NCI-H1092 (cell line): ENCODE data around the gene IFNB1.

Experiments
- DNase-seq: peaks from one replicate; lab custom pipeline; 2025; lab: John Stamatoyannopoulos, UW

IFNB1 gene

DNA sequence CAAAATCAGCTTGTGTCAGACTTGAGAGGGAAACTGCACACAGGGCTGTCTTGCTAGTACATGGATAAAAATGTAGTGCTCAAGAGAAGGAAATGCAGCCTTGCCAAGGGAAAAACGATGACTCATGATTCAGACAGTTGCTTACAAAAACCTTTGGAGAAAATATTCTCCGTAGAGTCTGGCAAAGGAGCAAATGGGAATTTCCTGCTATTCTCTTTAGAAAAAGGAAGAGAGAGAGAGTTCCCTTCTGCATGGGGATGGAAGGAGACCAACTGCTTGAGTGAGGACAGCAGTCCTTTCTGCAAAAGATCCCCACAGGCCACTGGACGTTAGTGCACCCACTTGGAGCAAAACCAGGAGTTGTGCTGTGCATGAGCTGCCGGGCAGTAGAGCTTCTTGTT is 7.6 kb downstream of the IFNB1 start:
- DNase-seq = no peak

GRCh38 chr9:21060919-21061561 is 16.7 kb downstream of the IFNB1 start:
- DNase-seq = no peak

GRCh38 chr9:21056931-21057330 is 20.8 kb downstream of the IFNB1 start:
- DNase-seq = no peak

DNA sequence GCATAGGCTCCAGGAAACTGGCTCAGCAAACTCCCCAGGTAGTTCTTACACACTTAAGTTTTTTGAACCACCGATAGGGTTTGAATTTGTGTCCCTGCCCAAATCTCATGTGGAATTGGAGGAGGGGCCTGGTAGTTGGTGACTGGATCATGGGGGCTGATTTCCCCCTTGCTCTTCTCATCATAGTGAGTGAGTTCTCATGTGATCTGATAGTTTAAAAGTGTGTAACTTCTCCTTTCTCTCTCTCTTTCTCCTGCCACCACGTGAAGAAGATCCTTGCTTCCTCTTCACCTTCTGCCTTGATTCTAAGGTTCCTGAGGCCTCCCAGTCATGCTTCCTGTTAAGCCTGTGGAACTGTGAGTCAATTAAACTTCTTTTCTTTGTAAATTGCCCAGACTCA is 23.9 kb downstream of the IFNB1 start:
- DNase-seq = no peak

DNA sequence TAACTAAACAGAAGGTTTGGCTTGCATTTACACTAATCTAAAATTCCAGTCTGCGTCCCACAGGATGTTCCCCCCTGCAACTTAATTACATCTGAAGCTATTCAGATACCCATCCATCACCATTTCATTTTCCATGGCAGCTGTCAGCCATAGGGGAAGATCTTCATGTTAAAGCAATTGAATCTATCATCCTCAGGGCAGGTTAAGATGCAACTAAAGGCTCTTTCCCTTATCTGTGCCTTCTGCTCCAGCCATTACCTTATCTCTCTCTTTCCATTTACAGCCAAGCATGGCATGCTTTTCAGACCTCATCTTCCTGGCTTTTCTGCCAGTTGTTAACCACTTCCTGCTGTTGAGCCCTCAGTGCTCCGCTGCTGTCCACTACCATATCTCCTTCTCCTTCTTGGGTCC is 30.5 kb downstream of the IFNB1 start:
- DNase-seq = no peak

DNA sequence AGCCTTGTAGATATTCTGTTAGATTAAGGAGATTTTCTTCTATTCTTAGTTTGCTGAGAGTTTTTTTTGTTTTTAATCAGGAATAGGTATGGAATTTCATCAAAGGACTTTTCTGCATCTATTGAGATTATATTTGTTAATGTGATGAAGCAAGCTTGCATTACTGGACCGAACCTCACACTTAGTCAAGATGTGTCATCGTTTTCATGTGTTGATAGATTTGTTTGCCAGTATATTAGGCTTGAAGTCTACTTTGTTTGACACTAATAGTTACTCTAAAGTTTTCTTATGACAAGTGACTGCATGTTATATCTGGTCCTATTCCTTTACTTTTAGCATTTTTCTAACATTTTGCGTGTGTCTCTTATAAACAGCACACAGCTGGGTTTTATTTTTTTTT is 33.9 kb downstream of the IFNB1 start:
- no peak for DNase-seq

GRCh38 chr9:21042466-21042865 is 35.3 kb downstream of the IFNB1 start:
- no peak for DNase-seq

DNA sequence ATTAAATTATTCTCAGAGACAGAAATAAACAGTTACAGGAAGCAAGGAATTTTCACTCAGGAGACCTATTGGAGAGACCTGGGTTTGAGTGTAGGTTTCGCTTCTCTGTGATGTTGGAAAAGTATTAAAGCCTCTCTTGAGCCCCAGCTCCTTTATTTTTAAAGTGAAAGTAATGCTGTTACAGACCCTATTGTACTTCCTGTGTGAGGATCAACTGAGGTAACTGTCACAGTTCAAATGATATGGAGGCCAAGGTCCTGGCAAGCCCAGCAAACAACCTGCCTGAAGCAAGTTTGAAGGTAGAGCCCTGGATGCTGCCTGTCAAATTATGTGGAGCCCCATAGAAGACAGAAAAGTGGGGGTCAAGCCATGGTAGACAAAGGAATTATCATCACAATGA is 38.4 kb downstream of the IFNB1 start:
- DNase-seq = no peak

DNA sequence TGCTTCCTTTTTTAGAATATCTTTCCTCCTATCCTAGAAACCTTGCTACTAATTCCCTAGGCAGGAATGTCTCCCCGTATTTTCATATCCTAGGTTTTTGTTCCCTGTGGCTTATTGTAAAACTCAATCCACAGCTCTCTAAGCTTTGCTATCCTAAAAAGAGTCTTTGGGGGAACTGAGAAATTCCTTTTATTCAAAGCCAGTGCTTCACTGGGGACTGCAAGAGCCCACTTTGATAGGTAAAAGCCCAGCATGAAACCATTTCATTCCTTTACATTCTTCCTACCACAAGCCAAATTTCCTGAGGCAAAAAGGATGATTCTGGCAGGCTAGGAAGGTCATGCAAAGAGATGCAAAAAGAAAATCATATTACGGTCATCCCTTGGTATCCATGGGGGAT is 40.5 kb downstream of the IFNB1 start:
- DNase-seq = no peak

DNA sequence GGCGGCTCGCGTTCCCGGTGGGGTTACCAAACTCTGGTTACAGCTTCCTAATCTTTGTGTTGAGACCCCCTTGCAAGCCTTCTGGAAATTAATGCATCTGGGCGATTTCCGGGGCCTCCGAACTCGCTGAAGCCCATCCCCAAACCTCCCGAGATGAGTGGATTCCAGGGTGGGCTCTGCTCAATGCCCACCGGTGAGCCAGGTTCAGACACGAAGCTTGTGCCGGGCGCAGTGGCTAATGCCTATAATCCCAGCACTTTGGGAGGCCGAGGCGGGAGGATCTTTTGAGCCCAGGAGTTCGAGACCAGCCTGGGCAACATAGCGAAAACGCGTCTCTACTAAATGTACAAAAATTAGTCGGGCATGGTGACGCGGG is 45.9 kb downstream of the IFNB1 start:
- no peak for DNase-seq

DNA sequence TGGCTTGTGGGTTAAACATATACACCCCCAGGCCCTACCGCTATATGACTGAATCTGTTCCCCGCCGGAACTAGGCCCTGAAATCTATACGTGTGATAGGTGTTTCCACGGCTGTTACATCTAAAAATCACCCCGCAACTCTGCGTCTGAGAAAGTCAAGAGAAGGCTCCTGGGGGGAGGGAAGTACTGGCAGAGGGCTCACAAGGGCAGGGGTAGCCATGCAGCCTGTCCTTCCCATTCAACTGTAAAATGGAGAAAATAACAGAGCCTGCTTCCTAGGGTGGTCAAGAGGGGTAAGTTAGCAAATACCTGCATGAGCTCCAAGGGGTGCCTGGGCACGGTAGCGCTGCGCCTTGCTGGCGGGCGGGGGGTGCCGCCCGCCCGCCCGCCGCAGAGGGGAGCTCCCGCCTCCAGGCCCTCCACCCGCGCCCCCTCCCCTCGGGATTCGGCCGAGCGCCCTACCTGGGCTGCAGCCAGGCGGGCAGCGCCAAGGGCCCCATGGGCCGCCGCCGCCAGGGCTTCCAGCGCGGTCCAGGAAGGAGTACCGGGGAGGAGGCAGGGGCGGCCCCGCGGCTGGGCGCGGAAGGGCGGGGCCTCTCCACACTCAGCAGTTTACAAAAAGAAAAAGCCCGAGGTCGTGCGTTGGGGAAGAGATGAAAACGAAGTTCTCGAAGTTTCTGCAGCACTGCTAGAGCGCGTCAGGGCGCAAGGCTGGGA is 46.5 kb downstream of the IFNB1 start, which contains the start of gene HACD4:
HACD4 (minus strand) TSS at position 550 of the 717 bp plus-strand sequence; CDS start at position 500, 50 bp downstream.
- peak; percentile 17 for DNase-seq

DNA sequence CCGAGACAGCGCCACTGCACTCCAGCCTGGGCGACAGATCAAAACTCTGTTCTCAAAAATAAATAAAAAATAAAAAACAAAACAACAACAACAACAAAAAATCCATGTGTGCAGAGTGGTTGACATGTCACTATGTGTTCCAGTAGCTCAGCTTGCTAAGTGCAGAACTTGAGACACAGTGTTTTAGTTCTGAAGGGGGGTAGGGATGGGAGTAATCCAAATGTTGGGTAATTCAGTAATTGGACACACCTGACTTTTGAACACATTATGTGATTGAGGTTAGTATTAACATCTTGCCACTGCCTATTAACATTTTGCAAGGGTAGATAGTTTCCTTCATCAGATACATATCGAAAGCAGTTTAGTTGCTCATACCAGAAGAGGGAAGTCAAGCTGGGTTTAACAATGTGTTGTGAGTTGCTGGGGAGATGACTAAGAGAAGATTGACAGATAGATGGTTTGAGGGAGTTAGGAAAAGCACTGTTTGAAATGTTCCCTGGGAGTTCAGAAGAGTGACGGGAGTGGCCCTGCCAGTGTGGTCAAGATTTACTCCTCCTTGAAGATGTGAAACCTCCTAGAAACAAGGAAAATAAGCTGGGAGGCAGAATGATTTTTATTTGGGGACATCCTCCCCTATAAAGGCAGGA is 47.2 kb downstream of the IFNB1 start:
- DNase-seq = no peak

GRCh38 chr9:21029661-21030060 is 48.1 kb downstream of the IFNB1 start:
- no peak for DNase-seq

- DNase-seq = no peak
These were observed 49.3 kb downstream of the IFNB1 start for GRCh38 chr9:21028466-21028865.

DNA sequence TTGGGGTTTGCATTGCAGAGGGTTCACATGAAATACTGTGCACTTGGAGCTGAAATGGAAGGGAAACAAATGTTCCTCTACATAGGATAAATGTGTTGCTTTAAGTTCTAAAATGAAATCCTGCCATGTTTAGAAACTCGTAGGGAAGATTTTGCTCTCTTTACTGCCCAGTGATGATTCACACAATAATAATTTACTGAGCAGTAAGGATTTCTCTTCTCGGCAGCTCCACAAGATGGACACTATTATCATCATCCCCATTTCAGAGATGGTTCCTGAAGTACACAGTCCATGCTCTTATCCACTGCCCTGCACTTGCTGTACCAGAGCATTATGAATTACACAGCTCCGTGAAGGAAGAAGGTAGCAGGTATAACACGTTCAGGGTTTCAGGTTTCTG is 50.4 kb downstream of the IFNB1 start:
- no peak for DNase-seq
